HT1080 (cell line): Measurements from ENCODE around the gene APOM. TPM values are rescaled to one million over a fixed set of nuclear protein-coding genes. Genes with fewer than 3 reads are reported as not detected.

ENCODE experiments used
- DNase-seq: peaks from one replicate; pipeline ENCODE4 v3.0.0-alpha.2; 2015; ENCODE audit warnings: low read depth
- total RNA-seq: library from RNA; depleted of rRNA; stranded (reverse); fragments of >200 nt; shearing (Covaris generic); gene quantifications from 2 replicates; pipeline ENCODE4 v1.2.3, GENCODE V29; 2014

The APOM gene
- total RNA-seq, 1 experiment from 2014 or later: 2.5 TPM

DNA sequence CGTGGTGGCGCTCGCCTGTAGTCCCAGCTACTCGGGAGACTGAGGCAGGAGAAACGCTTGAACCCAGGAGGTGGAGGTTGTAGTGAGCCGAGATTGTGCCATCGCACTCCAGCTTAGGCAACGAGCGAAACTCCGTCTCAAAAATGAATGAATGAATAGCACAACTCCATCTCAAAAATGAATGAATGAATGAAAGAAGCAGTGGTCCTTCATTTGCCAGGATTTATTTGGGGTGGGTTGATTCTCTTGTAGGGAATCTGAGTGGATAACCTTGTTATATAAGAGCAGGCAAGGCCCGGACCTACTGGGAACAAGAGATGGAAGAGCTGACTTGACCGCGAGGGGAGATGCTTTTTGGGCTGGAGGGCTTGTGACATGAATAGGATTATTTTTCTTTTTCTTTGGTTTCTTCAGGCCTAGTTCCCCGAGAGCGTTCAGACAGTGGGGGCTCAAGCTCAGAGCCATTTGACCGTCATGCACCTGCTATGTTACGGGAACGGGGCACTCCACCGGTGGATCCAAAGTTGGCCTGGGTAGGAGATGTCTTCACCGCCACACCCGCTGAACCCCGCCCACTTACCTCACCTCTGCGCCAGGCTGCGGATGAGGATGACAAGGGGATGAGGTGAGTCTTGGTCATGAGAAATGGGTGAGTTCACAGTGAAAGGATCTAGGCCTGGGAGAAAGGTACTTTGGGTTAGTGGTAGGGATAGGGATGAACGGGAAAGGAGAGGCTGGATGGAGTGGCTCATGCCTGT lies 25.3 kb upstream of the APOM start:
- DNase-seq: no peak

- DNase-seq: no peak
These were observed 24.5 kb upstream of the APOM start for GRCh38 chr6:31631209-31631608.

- no peak for DNase-seq
These were observed 23.9 kb upstream of the APOM start for GRCh38 chr6:31631681-31632278.

- no peak for DNase-seq
These were observed 23.3 kb upstream of the APOM start for GRCh38 chr6:31632279-31632946.

DNA sequence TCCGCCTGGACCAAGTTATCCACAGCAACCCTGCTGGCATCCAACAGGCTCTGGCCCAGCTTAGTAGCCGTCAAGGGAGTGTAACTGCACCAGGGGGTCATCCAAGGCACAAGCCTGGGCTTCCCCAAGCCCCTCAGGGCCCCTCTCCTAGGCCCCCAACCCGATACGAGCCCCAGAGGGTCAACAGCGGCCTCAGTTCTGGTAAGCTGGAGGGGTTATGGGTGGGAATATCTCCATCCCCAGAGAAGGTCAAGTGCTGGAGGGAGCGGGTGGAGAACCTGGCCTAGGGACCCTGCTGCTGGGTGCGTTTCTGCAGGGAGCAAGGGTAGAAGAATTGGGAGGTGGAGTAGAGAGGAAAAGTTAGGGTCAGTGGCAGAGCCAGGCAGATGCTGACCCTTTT lies 22.2 kb upstream of the APOM start:
- DNase-seq: no peak

DNA sequence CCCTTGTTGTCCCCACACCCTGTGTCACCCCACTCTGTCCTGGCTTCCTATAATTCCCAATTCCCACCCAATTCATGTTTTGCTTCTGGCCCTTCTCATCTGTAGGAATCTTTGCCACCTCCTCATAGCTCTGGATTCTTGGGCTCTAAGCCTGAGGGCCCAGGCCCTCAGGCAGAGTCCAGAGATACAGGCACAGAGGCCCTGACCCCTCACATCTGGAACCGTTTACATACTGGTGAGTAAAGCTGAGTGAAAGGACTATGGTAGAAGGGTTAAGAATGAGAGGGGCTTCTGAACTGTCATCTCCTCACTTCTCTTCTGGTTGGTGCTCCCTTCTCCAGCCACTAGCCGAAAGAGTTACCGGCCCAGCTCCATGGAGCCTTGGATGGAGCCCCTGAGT lies 21.6 kb upstream of the APOM start:
- no peak for DNase-seq

- no peak for DNase-seq
These were observed 20.6 kb upstream of the APOM start for GRCh38 chr6:31634969-31635575.

DNA sequence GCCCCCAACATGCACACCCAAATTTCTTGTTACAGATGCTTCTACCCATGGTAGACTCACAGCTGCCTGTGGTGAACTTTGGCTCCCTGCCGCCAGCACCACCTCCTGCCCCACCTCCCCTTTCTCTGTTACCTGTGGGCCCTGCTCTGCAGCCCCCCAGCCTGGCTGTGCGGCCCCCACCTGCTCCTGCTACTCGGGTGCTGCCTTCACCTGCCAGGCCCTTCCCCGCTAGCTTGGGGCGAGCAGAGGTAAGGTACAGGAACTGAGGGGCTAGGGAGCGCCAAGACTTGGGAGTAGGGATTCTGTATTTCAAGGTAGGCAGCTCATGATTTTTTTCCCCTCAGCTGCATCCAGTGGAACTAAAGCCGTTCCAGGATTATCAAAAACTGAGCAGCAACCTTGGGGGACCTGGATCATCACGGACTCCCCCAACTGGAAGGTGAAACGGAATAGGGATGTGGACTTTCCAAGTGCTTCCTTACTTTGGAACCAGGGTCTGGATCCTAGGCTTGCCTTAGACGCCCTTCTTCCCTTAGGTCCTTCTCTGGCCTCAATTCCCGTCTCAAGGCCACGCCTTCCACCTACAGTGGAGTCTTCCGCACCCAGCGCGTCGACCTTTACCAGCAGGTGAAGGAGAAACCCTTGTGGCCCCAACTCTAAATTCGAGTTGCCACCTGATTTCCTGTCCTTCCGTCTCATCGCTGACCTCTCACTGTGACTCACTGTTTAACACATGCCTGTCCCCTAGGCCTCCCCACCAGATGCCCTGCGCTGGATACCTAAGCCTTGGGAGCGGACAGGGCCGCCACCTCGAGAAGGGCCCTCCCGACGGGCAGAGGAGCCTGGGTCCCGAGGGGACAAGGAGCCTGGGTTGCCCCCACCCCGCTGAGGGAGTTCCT lies 18.7 kb upstream of the APOM start:
- no peak for DNase-seq

- no peak for DNase-seq
These were observed 16.7 kb upstream of the APOM start for GRCh38 chr6:31639043-31639442.

DNA sequence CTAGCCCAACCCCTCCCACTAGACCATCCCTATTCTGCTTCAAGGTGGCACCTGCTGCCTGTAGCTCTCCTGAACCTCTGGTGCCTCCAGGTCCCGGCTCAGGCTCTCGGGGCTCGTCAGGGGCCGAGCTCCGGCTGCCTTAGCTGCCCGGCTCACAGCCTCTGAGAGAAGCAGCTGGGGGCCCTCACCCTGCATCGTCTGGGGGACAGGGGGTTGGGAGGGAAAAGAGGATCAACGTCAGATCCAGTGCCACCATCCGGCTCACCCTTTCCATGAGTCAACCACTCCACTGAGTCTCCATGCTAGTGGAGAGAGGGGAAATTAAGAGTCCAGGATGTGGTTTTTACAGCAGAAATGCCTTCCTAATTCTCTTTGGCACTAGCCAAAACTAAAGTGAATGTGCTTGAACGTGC lies 16.2 kb upstream of the APOM start:
- peak; percentile 85 for DNase-seq

DNA sequence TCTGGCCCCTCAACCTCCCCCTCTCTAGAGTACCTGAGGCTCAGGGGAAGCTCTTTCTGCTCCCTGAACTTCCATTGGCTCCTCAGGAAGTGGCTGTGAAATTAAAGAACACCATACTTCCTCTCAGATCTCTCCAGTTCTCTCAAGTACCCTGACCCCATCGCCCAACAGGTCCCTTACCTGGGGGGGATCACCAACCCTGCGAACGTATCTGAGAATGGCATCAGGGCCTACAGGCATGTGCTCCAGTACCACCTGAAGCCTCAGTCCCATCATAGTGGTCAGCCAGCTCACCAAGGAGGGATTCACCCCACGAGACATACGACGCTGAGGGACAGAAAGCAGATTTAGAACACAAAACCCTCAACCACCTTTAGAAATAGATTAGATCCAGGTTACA lies 15.1 kb upstream of the APOM start:
- no peak for DNase-seq

- no peak for DNase-seq
These were observed 14.3 kb upstream of the APOM start for GRCh38 chr6:31641370-31641769.

- DNase-seq: no peak
These were observed 12.7 kb upstream of the APOM start for GRCh38 chr6:31642798-31643570.

- DNase-seq: no peak
These were observed 11.8 kb upstream of the APOM start for GRCh38 chr6:31643818-31644454.

GRCh38 chr6:31645325-31645724 lies 10.4 kb upstream of the APOM start:
- DNase-seq: no peak

DNA sequence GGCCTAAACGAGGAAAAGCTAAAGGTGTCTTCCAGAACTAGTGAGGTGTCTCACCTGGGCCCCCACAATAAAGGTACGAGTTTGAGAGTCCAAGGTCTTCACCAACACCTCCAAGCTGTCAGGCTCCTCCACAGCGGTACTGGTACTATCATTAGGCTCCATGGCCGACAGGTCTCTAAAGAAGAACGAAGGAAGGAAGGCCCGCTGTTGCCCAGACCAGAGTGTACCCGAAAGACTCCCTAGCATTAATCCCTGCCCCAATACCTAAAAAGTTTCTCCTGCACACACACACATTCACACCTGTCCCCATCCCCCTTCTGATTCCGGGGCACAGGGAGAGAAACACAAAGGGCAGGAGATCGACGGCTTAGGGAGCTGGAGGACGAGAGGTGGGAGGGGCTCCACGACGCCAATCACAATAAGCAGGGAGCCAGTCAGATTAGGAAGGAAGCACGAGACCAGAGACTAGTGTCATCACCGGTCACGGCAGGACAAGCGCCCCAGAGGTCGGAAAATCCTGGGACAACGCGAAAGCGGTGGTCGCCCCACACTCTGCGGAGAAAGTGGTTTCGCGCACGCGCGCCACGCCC lies 4.0 kb upstream of the APOM start:
- DNase-seq: no peak

DNA sequence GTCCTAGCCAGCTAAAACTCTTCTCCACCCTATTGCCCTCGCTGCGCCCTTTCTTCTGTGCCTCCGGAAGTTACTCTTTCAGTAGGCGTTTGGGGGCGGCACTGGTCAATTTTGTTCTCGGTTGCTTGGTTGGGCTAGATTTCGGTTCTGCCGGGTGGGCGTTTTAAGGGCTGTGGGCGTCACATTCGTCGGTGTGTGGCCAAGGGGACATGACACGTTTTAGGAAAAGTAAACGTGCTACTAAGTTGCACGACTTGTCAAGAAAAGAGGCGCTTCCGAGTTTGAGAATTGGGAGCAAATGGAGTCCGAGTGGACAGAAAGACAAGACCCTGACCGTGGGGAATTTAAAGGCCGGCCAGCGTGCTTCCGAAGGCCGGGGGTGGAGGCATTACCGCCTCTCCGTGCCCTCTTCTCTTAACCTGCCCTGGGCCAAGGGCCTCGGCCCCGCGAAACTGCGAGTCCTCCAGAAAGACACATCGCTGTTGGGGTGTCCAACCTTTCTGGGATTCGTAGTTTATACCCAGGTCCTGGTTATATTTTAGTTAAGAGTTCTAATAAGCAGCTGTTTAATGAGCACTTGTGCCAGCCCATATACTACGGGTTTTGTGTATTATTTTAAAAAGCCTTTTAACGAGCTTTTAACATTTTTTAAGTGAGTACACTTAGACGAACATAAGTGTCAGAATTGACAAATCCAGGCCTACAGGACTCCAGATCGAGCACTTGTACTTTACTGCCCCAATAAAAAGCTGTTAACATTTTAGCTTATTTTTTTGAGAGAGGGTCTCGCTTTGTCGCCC lies 2.6 kb upstream of the APOM start:
- DNase-seq: peak; percentile 92

DNA sequence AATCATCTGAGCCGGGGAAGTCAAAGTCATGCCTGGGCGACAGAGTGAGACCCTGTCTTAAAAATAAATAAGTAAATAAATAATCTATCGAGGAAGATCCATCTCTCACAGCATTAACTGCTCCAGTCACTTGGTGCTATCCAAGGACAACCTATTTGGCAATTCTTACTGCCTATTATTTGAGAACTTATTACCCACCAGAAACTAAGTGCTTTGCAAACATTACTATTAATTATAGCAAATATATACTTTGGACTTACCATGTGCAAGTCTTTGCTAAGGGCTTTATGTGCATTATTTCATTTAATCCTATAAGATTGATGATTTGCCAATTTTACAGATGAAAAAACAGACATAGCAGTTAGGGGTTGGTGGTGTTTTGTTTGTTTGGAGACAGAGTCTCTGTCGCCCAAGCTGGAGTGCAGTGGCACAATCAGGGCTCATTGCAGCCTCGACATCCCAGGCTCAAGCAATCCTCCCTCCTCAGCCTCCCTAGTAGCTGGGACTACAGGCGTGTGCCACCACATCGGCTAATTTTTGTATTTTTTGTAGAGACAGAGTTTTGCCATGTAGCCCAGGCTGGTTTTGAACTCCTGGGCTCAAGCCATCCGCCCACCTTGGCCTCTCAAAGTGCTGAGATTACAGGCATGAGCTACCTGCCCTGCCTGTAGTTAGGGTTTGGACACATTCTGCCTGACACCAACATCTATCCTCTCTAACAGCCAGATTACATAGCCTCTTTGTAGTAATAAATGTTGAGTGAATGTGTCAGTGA lies 933 bp upstream of the APOM start:
- DNase-seq: no peak
